Prostate gland (tissue), 2 donors: ENCODE data around the gene DAB1.

Experiments used
- POLR2A ChIP-seq: fragments of 450-650 bp; IDR thresholded peaks from one replicate; pipeline ENCODE4 v1.6.1; 2016; ENCODE audit warnings: antibody characterized with exemption, mild to moderate bottlenecking
- POLR2AphosphoS5 ChIP-seq: sonication (generic); formaldehyde crosslinking; IDR thresholded peaks from one replicate; pipeline ENCODE4 v1.6.1; 2017; ENCODE audit warnings: antibody characterized with exemption
- TF ChIP-seq, protein P1 (sequence below), 4 experiments: fragments of 200-600 bp in 2 of 4; fragments of 450-650 bp in 2 of 4; sonication (generic) in 2 of 4; IDR thresholded peaks; 1 replicate in 3 of 4; 2 replicates in 1 of 4; pipeline ENCODE4 v1.5.1; 2016 to 2019; ENCODE audit warnings: antibody characterized with exemption in 4 of 4, mild to moderate bottlenecking in 2 of 4, moderate library complexity in 2 of 4

DNA sequence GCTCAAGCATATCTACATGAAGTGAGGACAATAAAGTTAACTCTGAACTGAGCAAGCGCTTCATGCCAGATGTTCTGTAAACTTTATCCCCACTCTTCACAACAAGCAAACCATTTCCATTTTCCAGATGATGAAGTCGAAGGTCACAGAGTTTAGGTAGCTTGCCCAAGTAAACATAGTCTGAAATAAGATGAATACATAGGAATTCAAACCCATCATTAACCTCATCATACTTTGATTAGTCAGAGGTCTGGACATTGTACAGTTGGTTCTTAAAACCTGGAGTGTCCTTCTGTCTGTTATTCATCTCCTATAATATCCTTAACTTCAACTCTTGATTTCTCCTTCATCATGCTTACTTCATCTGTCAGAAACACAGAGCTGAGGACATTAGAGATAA is 277.8 kb downstream of the DAB1 start:
- TF ChIP-seq, protein P1, sequence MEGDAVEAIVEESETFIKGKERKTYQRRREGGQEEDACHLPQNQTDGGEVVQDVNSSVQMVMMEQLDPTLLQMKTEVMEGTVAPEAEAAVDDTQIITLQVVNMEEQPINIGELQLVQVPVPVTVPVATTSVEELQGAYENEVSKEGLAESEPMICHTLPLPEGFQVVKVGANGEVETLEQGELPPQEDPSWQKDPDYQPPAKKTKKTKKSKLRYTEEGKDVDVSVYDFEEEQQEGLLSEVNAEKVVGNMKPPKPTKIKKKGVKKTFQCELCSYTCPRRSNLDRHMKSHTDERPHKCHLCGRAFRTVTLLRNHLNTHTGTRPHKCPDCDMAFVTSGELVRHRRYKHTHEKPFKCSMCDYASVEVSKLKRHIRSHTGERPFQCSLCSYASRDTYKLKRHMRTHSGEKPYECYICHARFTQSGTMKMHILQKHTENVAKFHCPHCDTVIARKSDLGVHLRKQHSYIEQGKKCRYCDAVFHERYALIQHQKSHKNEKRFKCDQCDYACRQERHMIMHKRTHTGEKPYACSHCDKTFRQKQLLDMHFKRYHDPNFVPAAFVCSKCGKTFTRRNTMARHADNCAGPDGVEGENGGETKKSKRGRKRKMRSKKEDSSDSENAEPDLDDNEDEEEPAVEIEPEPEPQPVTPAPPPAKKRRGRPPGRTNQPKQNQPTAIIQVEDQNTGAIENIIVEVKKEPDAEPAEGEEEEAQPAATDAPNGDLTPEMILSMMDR (IDR thresholded peaks at IDR 0.05), result no peak
- TF ChIP-seq POLR2A, result no peak
- no peak for TF ChIP-seq POLR2AphosphoS5
